RWPE2 (cell line): ENCODE measurements around the gene OR10J4.
"Not testable (repeated sequence)": the region's sequence is repeated elsewhere in the genome, so short reads cannot be mapped to it uniquely, and the experiment has no call there.

ENCODE experiments used
- ATAC-seq: fragments of 200-7000 bp; cut with Tn5 transposase; 3 replicates; pipeline ENCODE4 v1.9.1; 2021; ENCODE audit warnings: low read depth
- DNase-seq: peaks from one replicate; pipeline ENCODE4 v3.0.0-alpha.2; 2020; ENCODE audit warnings: low spot score
- H3K27ac ChIP-seq: fragments of 450-650 bp; 2 replicates; pipeline ENCODE4 v1.5.1; 2017; ENCODE audit warnings: mild to moderate bottlenecking; ENCODE audit not compliant: poor library complexity, severe bottlenecking
- H3K27me3 ChIP-seq: fragments of 250-450 bp; sonication (Bioruptor Pico); 2 replicates; pipeline ENCODE4 v1.5.1; 2021; ENCODE audit warnings: mild to moderate bottlenecking, moderate library complexity; ENCODE audit not compliant: insufficient read depth, poor library complexity, severe bottlenecking
- H3K36me3 ChIP-seq: fragments of 250-450 bp; sonication (Bioruptor Pico); 2 replicates; pipeline ENCODE4 v1.5.1; 2020; ENCODE audit warnings: low read depth, mild to moderate bottlenecking, moderate library complexity
- H3K4me1 ChIP-seq: fragments of 250-450 bp; sonication (Bioruptor Pico); 2 replicates; pipeline ENCODE4 v1.5.1; 2021; ENCODE audit warnings: mild to moderate bottlenecking, moderate library complexity; ENCODE audit not compliant: insufficient read depth, poor library complexity, severe bottlenecking
- H3K4me3 ChIP-seq: fragments of 250-450 bp; sonication (Bioruptor Pico); 2 replicates; pipeline ENCODE4 v1.5.1; 2021; ENCODE audit warnings: mild to moderate bottlenecking, moderate library complexity; ENCODE audit not compliant: severe bottlenecking
- H3K9me3 ChIP-seq: fragments of 250-450 bp; sonication (Bioruptor Pico); 2 replicates; pipeline ENCODE4 v1.5.1; 2021; ENCODE audit warnings: mild to moderate bottlenecking, moderate library complexity; ENCODE audit not compliant: severe bottlenecking
- TF ChIP-seq, protein P1 (sequence below): fragments of 450-650 bp; IDR thresholded peaks from one replicate; pipeline ENCODE4 v1.5.1; 2017; ENCODE audit warnings: mild to moderate bottlenecking, moderate library complexity; ENCODE audit not compliant: poor library complexity, severe bottlenecking

OR10J4 gene

DNA sequence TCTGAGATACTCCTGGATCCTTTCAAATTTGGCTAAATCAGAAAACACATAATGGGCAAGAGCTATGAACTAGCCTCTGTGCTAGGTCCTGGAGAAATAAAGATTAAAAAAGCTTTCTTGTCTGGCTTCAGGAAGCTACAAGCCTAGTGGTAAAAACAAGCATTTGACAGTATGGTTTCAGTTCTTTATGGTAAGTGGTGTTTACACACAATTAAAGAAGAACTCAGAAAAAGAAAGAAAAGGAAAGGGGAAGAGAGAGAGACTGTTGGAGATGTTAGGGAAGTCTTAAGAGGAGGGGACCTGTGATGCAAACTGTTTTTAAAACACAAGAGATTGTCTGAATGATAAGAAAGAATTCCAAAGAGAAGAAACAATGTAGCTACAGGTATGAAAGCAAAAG, 9.4 kb downstream of the OR10J4 start:
- no peaks in the 10 kb centered on the region for H3K4me1 ChIP-seq
- H3K9me3 ChIP-seq = no peaks in the 10 kb centered on the region
- ATAC-seq (no peak), DNase-seq (no peak)
- H3K27me3 ChIP-seq = no peaks in the 10 kb centered on the region
- TF ChIP-seq, protein P1, sequence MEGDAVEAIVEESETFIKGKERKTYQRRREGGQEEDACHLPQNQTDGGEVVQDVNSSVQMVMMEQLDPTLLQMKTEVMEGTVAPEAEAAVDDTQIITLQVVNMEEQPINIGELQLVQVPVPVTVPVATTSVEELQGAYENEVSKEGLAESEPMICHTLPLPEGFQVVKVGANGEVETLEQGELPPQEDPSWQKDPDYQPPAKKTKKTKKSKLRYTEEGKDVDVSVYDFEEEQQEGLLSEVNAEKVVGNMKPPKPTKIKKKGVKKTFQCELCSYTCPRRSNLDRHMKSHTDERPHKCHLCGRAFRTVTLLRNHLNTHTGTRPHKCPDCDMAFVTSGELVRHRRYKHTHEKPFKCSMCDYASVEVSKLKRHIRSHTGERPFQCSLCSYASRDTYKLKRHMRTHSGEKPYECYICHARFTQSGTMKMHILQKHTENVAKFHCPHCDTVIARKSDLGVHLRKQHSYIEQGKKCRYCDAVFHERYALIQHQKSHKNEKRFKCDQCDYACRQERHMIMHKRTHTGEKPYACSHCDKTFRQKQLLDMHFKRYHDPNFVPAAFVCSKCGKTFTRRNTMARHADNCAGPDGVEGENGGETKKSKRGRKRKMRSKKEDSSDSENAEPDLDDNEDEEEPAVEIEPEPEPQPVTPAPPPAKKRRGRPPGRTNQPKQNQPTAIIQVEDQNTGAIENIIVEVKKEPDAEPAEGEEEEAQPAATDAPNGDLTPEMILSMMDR = no peak
- no peaks in the 10 kb centered on the region for H3K36me3 ChIP-seq
- no peak overlapping the region for H3K27ac ChIP-seq
- H3K4me3 ChIP-seq = no peak overlapping the region

DNA sequence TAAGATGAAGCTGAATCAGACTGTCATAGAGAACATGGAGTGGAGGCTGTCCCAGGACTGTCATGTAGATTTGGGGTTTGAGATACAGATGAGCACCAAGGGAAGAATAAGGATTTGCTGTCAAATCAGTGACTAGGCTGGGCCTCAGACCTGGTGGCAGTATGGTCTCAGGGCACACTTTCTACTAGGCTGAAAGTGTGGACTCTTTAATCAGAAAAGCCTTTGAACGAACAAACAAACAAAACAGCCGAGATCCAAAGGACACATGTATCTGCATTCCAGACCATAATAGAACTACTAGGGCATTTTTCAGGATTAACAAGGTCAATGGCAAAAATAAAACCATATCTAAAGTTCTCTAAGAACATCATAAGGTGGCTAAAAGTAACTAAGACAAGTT, 10.4 kb downstream of the OR10J4 start:
- Histone ChIP-seq H3K9me3 (no peaks in the 10 kb centered on the region), H3K27ac (no peak overlapping the region), H3K36me3 (no peaks in the 10 kb centered on the region), H3K27me3 (no peaks in the 10 kb centered on the region), H3K4me1 (no peaks in the 10 kb centered on the region), H3K4me3 (no peak overlapping the region)
- no peak for ATAC-seq
- TF ChIP-seq, protein P1 = no peak
- DNase-seq = no peak

DNA sequence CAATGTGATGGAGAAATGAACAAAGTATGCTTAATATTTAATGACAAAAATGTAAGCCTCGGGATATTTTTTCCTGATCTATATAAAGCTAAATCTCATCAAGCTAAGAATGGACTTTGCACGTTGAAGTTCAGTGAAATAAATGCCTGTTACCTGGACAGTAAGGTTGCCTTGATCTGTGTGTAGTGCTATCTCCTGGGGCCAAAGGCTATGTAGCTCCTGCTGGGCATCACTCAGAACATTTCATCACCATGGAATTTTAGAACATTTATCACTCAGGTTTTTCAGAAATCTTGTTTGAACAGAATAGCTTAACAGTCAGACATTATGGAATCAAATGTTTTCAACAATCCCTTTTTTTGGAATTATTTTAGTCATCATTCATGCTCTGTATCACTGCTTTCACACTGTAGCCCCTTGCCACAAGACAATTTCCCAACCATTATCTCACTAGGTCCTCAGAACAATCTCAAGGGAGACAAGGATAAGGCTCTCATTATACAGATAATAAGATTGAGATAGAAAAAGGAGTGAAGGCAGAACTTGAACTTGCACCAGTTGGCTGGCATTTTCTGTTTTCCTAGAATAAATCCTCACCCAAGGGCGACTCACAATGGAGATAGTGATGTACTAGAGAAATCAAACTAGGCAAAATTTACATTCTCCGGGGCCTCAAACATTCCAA, 11.2 kb downstream of the OR10J4 start:
- Histone ChIP-seq H3K27me3 (no peaks in the 10 kb centered on the region), H3K36me3 (no peaks in the 10 kb centered on the region), H3K27ac (no peak overlapping the region), H3K4me1 (no peaks in the 10 kb centered on the region), H3K4me3 (no peak overlapping the region), H3K9me3 (peaks cover under 1% of the 10 kb centered on the region)
- DNase-seq = no peak
- no peak for ATAC-seq
- TF ChIP-seq, protein P1 = no peak

DNA sequence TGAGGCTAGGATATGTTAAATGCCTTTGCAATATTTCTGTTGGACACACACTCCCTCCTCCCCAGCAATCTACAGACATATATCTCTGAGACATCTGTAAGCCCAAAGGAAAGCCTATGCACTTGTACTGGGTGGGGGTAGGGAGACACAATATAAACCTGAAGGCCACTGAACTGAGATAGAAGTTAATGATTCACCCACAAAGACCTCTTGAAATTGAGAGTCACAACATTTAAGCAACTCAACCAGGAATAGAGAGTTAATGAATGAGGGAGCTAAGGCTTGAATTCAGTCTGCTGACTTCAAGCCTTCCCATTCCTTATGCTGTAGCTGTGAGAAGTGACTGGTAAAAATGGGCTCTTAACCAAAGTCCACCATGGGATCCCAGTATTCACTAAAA, 12.5 kb downstream of the OR10J4 start:
- TF ChIP-seq, protein P1 = no peak
- no peak for ATAC-seq
- Histone ChIP-seq H3K27me3 (no peaks in the 10 kb centered on the region), H3K36me3 (no peaks in the 10 kb centered on the region), H3K4me3 (no peak overlapping the region), H3K27ac (no peak overlapping the region), H3K4me1 (no peaks in the 10 kb centered on the region), H3K9me3 (peaks cover 5% of the 10 kb centered on the region)
- no peak for DNase-seq

DNA sequence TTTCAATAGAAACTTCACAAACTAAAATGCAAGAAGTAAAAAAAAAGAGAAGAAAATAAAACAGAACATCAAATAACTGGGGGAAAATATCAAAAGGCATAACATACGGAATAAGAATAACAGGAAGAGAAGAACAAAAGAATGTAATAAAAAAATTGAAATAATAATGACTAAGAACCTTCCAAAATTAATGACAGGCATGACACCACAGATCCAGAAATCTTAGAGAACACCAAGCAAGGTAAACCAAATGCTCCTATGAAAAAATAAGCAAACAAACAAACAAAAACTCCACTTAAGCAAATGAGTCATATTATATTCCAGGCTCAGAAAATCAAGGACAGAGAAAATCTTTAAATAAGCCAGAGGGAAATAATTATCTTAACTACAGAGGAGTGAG, 16.2 kb downstream of the OR10J4 start:
- no peaks in the 10 kb centered on the region for H3K4me1 ChIP-seq
- no peak for ATAC-seq
- no peak overlapping the region for H3K27ac ChIP-seq
- DNase-seq = no peak
- H3K9me3 ChIP-seq = peaks cover 5% of the 10 kb centered on the region
- H3K4me3 ChIP-seq = no peak overlapping the region
- H3K36me3 ChIP-seq = no peaks in the 10 kb centered on the region
- TF ChIP-seq, protein P1 = no peak
- H3K27me3 ChIP-seq = no peaks in the 10 kb centered on the region

DNA sequence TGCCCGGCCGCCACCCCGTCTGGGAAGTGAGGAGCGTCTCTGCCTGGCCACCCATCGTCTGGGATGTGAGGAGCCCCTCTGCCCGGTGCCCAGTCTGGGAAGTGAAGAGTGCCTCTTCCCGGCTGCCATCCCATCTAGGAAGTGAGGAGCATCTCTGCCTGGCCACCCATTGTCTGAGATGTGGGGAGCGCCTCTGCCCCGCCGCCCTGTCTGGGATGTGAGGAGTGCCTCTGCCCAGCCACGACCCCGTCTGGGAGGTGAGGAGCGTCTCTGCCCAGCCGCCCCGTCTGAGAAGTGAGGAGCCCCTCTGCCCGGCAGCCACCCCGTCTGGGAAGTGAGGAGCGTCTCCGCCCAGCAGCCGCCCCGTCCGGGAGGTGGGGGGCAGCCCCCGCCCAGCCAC, 17.6 kb downstream of the OR10J4 start:
- ATAC-seq, H3K4me3 ChIP-seq, H3K9me3 ChIP-seq, H3K4me1 ChIP-seq, H3K36me3 ChIP-seq, H3K27ac ChIP-seq, H3K27me3 ChIP-seq, DNase-seq: not testable (repeated sequence)
